ENCODE data around the gene ZMYM1.
A peak's percentile ranks its signal among the peaks of the same experiment; 100 is the strongest.
"Not testable (repeated sequence)": the region's sequence is repeated elsewhere in the genome, so short reads cannot be mapped to it uniquely, and the experiment has no call there.

The ZMYM1 gene

DNA sequence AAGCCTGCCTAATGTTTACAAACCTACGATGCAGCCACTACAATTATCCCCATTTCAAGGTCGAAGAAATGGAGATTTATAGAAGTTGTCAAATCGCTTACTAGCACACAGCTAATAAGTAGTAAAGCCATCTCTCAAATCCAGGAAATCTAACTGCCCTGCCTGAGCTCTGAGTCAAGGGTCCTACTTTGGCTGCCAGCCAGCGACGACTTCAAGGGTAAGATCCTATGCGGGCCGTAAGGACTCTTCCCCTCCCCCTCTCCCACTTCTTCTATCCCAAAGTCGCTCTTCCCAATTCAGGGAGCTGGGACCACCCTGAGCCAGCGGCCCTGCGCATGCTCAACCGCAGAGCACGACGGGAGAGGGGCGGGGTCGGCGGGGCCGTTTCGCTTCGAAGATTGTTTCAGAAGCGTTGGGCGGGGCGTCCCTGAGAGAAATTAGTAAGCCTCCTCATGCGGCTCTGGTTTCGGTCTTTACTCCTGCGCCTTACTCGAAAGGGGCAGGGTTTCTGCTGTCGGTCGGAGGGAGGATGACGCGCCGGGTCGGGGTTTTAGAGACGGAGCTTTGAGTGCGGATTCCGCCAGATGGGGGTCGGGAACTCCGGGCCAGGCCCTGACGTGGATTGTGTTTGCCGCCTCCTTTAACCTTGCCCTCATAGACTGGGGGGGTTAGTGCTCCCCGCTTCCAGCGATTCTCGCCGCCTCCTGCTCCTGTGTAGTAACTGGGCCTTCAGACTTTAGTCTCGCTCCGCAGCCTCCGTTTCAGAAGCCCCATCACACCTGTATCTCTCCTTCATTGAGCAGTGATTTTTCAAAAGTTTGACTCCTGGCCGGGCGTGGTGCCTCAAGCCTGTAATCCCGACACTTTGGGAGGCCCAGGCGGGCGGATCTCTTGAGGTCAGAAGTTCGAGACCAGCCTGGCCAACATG lies at the start of gene ZMYM1:
Gene ZMYM1, plus strand, starts transcription at position 383 of the 928 bp plus-strand sequence. CDS start 14,603 bp downstream, outside the sequence.
- DNase-seq = peak; percentile 86

DNA sequence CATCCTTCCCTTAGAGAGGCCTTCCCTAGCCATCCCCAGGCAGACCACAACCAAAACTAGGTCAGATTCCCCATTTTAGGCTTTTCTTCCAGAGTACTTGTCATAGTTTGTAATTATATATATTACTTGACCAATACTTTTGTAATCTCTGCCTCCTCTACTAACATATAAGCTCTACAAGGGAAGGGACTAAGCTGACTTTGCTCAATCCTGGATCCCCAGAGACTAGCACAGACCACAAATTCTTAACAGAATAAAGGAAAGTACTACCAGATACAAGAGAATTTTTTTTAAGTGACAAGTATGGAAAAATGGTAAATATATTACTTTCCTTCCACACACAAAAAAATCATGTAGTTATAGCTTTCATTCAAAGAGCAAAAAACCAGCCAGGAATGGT lies 49.4 kb upstream of the ZMYM1 start:
- DNase-seq = no peak

DNA sequence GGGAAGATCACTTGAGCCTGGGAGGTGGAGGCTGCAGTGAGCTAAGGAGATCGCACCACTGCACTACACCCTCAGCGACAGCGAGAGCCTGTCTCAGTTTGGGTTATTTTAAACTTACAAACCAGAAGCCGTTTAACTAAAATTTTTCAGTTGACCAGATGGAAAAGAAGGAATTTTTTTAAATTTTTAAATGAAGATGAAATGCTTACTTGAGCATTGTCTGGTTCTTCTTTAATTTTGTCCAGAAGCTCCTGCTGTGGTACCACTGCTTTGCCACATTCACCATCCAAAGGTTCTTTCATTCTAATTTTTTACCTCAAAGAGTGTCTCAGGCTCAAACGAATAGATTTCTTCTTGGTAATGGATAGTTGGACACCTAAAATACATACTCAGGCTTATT lies 48.8 kb upstream of the ZMYM1 start:
- peak; percentile 3 for DNase-seq

DNA sequence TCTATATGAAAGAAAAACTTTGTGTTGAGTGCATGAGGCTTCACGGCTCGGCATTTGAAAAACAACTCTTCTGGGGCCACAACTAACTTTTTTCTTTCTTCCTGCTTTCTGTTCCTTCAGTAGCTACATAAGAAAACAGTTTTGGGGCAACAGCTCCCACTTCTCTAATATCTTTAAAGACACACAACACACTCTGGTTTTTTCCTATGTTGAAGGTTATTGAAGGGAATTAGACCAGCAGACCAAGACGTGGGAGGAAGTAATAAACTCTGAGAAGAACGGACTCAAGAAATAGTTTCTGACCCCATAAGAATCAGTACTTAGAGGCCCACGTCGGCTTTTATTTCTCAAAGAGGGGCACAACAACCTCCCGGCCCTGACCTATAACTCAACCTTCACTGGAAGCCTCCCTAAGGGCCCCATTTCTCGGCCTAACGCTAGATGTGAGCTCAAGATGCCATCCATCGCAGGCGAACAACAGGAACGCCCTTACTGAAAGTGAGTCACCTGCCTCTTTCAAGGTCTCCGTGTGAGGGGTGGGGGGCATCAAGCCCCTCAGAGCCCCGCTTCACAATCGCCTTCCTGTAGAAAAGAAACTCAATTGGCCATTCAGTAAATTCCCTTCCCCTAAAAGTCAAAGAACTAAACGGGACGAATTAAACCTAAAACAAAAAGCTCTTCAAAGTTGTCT lies 48.3 kb upstream of the ZMYM1 start:
- peak; percentile 60 for DNase-seq

DNA sequence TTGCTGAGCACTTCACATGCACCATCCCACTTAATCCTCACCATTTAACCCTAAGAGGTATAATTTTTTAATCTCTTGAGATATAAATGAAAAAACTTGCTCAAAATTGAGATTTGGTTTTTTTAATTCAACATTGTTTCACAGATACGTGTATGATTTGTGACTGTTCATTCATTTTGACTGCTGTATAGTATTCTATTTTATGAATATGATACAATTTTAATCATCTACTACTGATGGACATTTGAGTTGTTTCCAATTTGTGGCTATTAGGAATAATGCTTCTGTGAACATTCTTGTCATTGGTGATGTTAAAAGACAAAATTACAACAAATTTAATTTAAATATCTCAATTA lies 46.8 kb upstream of the ZMYM1 start:
- no peak for DNase-seq

DNA sequence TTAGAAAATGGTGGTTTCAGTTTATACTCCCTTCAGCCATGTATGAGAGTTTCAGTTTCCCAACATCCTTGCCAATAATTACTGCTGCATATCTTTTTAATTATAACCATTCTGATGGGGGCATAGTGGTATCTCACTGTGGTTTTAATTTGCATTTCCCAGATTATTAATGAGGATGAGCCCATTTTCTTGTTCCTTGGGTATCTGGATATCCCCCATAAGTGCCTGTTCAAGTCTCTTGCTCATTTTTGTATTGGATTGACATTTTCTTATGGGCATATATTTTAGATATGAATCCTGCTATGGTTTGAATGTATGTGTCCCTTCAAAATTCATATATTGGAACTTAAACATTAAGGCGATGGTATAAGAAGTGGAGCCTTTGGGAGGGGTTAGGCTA lies 45.8 kb upstream of the ZMYM1 start:
- DNase-seq = no peak

GRCh38 chr1:35036621-35037020 lies 42.6 kb upstream of the ZMYM1 start:
- DNase-seq = no peak

DNA sequence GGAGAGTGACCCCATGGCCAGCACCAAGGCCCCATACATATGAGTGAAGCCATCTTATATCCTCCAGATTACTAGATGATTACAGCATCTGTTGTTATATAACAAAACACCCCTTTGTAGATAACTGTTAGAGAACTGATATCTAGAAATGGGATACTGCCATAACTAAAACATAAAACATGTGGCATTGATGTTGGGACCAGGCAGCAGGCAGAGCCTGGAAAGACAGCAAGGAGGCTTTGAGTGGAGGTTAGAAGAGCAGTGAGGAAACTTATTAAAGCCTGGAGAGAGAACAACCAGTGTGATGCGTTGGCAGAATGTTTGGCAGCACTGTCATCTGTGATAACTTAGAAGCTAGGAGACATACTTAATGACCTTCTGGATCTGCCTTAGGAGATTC lies 42.0 kb upstream of the ZMYM1 start:
- DNase-seq = no peak

GRCh38 chr1:35038723-35039122 lies 40.5 kb upstream of the ZMYM1 start:
- no peak for DNase-seq

DNA sequence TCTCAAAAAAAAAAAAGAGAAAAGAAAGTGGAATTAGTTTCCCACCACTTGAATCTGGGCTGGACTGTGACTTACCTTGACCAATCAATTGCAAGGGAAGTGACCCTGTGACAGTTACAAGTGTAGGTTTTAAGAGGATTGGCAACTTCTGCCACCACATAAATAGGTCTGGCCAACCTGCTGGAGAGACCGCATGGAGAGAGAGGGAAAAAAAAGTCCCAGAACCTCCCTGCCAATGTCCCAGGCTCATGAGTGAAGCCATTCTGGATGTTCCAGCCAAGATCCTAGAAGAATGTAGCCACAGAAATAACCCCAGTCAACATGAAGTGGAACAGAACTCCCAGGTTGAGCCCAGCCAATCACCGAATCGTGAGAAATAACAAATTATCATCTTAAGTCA lies 35.7 kb upstream of the ZMYM1 start:
- DNase-seq = no peak

DNA sequence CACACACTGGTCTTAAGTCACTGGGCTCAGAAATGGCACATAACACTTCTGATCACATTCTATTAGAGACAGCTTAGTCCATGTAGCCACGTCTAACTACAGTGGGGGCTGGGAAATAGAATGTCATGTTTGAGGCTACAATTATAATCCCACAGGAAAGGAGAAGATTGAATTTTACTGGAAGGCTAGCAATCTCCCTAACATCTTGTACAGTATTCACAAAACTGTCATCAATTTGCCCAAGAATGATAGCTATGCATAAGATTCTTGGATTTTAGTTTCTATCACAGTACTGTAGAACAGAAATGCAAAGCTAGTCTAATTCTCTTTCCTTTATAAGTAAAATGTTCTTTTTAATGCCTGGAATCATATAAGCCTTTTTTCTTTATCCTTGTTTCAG lies 34.8 kb upstream of the ZMYM1 start:
- DNase-seq = no peak

DNA sequence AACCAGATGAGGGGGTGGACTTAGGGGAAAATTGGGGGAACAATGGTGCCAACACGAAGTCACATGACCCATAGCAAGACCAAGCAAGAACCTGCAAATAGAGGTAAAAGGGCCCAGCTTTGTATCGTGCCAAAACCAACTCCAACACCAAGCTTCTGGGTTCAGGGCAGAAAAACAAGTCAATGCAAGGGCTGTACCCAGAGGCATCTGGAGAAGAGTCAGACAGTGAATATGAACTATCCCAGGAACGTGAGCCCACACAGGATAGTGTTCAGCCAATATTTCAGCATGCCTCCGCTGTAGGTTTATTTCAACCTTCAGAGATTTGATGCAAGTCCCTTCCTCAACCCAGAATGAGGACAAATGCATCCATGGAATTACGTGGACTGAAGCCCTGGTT lies 32.5 kb upstream of the ZMYM1 start:
- no peak for DNase-seq

- DNase-seq = no peak
Measured at GRCh38 chr1:35047188-35047858, 31.9 kb upstream of the ZMYM1 start.

- DNase-seq = no peak
Measured at GRCh38 chr1:35049116-35049515, 30.1 kb upstream of the ZMYM1 start.

DNA sequence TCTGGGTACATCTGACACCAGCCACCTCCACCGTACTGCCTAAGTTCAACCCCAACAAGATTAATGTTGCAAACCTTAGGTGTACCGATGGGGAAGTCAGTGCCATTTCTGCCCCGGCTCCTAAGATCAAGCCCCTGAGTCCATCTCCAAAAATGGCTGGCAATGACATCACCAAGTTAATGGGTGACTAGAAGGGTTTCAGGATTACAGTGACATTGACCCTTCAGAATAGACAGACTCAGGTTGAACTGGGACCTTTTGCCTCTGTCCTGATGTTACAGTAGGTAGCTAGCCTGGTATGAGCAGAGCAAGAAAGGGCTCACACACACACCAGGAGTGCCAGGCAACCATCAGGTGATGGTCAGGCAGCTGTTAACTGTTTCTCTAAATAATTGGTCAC lies 25.8 kb upstream of the ZMYM1 start:
- DNase-seq = no peak

DNA sequence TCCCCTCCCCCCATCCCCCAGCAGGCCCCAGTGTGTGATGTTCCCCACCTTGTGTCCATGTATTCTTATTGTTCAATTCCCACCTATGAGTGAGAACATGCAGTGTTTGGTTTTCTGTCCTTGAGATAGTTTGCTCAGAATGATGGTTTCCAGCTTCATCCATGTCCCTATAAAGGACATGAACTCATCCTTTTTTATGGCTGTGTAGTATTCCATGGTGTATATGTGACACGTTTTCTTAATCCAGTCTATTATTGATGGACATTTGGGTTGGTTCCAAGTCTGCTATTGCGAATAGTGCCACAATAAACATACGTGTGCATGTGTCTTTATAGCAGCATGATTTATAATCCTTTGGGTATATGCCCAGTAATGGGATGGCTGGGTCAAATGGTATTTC lies 24.9 kb upstream of the ZMYM1 start:
- DNase-seq = not testable (repeated sequence)

DNA sequence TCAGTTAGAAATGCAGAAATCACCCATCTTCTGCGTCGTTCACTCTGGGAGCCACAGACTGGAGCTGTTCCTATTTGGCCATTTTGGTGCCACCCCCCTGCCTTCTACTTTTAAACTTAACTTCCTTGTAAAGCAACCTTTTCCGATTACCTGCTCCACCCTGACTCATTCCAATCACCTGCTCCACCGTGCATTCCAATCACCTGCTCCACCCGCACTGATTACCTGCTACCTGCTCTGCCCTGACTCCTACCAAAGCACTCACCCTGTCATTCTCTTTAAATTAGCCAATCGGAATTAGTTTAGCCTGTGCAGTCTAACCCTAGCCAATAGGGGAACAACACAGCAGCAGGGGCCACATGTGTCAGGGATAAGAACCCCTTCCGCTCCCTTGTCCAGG lies 20.9 kb upstream of the ZMYM1 start:
- DNase-seq = not testable (repeated sequence)

- no peak for DNase-seq
Measured at GRCh38 chr1:35058988-35059387, 20.2 kb upstream of the ZMYM1 start.

DNA sequence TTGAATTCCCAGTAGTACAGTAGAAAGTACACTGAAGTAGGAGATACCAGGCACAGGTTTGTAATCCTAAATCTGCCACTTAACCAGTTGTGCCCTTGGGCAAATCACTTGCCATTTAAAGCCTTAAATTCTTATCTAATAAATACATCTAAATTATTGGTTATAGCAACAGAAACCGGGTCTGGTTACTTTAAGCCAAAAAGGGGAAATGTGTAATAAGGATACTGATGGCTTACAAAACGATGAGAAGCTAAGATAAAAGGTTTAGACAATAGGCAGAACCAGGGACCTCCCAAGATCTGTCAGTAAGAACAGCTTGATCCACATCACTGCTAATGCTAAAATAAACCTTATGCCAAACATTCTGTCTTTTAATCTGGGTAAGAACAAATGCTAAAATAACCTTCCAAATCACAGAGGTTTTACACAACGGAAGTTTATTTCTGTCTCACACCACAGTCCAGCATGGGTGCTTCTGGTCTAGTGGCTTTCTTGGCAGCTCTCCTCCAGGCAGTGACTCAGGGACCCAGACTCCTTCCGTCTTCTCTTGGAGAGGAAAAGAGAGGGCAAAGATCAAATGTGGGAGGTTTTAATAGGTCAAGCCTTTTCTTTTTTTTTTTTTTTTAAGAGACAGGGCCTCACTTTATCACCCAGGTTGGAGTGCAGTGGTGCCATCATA lies 16.5 kb upstream of the ZMYM1 start:
- DNase-seq = no peak

- DNase-seq = no peak
Measured at GRCh38 chr1:35064265-35064664, 14.9 kb upstream of the ZMYM1 start.

- DNase-seq = no peak
Measured at GRCh38 chr1:35069746-35070145, 9.4 kb upstream of the ZMYM1 start.

DNA sequence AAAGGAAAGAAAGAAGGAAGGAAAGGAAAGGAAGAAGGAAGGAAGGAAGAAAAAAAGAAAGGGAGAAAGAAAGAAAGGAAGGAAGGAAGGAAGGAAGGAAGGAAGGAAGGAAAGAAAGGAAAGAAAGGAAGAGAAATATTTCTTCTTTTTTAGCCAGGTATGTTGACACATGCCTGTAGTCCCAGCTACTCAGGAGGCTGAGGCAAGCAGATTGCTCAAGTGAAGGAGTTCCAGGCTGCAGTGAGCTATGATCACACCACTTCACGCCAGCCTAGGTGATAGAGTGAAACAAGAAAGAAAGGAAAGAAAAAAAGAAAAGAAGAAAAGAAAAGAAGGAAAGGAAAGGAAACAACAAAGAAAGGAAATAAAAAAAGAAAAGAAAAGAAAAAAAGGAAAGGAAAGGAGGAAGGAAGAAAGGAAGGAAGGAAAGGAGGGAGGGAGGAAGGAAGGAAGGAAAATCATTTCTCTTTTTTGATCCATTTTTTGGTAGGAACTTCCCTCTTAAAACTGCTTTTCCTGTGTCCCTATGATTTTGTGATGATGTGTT lies 5.8 kb upstream of the ZMYM1 start:
- no peak for DNase-seq

DNA sequence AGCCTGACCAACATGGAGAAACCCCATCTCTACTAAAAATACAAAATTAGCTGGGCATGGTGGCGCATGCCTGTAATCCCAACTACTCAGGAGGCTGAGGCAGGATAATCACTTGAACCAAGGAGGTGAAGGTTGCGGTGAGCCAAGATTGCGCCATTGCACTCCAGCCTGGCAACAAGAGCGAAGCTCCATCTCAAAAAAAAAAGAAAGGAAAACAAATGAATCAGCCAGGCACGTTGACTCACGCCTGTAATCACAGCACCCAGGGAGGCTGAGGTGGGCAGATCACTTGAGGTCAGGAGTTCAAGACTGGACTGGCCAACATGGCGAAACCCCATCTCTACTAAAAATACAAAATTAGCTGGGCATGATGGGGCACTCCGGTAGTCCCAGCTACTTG lies 2.8 kb upstream of the ZMYM1 start:
- not testable (repeated sequence) for DNase-seq
